GM19043 (cell line): ENCODE measurements around the gene ST6GALNAC3.
A peak's percentile ranks its signal among the peaks of the same experiment; 100 is the strongest.
"Not testable (repeated sequence)": the region's sequence is repeated elsewhere in the genome, so short reads cannot be mapped to it uniquely, and the experiment has no call there.

Source experiments
- ATAC-seq: cut with Tn5 transposase; IDR thresholded peaks from one replicate; pipeline ENCODE4 v1.9.1; 2021; ENCODE audit warnings: low read depth; ENCODE audit not compliant: unreplicated experiment

ST6GALNAC3 gene

DNA sequence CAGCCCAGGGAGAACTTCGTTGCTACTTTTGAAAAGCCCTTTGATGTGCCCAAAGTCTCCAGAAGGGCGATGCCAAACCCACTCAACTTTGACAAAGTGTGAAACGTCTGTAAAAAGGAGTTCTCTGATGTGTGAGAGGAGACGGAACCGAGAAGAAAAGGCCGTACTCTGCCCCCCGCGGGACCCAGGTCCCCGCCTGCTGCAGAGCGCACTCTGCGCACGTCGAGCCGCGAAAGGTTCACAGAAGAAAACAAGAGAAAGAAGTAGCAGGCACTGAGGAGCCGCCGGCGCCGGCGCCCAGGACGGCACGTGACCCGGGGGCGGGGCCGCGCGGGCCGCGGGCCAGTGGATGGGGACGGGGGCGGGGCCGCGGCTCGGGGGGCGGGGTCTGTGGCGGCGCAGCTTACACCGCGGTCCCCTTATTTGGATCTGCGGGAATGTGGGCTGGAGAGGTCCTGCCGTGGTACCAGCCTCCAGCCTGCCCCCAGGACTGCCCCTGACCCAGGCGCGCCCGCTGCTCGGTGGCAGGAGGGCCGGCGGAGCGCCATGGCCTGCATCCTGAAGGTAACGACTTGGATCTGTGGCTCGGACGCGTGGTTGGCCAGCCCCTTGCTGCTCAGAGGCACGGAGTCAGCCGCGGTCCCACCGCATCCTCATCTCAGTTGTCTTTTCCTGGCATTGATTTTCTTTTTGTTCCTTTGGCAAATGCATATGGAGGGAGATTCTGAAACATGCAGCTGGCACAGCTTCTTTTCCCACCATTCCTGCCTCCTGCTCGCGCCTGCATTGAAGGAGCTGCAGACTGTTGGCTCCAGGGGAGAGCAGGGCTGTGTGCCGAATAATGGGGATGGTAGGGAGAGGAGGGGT is at the start of gene ST6GALNAC3:
Gene ST6GALNAC3, plus strand, starts transcription at position 426 of the 867 bp plus-strand sequence.
- ATAC-seq: peak; percentile 80

DNA sequence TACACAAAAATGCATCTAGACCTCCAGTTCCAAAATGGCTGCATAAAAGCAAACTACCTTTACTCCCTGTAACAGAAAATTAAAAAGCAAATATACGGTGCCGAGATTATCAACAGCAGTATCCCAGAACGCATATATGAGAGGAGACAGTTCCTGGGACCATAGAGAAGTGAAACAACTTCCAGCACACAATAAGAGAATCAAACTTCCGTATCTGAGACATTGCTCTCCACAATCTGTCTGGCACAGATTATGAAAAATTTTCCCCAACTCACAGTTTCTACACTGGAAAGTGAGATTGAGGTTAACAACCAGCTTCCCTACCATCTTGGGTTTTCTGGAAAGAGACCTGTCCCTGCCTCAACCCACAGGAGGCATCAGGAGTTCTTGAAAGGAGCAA is 47.2 kb upstream of the ST6GALNAC3 start:
- no peak for ATAC-seq

DNA sequence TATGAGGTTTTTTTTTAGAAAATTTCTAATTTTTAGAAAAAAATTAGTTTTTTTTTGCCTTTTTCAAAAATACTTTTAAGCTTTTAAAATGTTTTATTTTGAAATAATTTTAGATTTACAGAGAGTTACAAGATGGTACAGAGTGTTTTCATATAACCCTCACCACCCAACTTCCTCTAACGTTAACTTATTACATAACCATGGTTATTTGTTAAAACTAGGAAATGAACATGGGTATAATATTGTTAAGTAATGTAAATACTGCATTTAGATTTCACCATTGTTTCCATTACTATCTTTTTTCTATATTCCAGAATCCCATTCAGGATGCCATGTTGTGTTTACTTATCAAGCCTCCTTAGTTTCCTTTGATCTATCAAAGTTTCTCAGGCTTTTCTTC is 45.2 kb upstream of the ST6GALNAC3 start:
- no peak for ATAC-seq

DNA sequence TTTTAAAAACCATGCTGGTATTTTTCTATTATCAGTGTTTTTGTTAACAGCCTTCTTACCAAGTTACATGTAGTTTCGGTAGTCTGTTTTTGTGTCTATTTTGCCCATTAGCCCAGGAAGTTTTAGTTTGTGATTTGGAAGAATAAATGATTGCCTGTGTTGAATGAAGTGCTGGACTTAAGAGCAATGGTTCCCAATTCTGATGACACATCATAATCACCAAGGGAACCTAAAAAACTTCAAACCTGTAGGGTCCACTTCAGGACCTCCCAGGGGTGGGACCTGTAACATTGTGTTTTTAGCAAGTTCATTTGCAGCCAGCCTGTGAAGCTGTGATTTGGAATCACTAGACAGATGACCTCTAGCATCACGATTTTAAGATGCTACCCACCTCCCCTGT is 43.0 kb upstream of the ST6GALNAC3 start:
- ATAC-seq: no peak

DNA sequence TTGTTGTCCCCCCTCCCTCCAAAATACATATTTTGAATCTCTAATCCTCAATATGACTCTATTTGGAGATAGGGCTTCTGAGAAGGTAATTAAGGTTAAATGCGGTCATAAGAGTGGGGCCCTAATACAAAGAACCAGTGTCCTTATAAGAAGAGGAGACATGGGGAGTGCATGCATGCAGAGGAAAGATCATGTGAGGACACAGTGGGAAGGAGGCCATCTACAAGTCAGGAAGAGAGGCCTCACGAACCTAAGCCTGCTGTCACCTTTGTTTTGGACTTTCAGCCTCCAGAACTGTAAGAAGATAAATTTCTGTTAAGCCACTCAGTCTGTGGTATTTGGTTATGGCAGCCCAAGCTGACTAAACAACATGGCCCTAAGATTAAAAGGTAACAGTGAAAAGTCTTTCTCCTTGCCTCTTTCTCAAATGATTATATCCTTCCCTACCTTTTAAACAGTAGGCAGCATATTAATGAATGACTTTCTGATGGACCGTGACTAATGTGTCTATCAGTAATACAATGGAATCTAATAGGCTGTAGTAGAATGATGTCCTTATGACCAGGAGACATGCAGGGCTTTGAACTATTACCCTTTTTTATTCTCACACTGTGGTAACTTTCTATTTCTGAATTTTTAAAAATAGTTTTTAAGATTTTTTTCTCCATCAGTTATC is 40.6 kb upstream of the ST6GALNAC3 start:
- ATAC-seq: no peak

DNA sequence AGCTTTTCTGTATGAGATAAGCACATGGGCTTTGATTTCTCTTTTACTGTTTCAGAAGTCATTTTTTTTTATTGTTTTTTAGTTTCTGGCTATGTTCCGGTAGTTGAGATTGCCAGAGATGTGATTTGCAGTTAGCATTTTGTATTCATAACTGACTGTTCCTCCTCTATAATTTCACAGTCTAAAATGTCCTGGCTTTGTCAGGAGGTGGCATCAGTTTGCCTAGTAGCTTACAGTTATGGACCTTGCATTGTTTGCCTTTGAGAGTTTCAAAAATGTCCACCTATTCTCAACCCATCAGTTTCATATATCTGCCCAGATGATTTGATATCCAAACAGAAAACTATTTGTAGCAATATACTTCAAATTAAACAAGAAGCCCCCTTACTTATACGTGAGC is 39.5 kb upstream of the ST6GALNAC3 start:
- no peak for ATAC-seq

DNA sequence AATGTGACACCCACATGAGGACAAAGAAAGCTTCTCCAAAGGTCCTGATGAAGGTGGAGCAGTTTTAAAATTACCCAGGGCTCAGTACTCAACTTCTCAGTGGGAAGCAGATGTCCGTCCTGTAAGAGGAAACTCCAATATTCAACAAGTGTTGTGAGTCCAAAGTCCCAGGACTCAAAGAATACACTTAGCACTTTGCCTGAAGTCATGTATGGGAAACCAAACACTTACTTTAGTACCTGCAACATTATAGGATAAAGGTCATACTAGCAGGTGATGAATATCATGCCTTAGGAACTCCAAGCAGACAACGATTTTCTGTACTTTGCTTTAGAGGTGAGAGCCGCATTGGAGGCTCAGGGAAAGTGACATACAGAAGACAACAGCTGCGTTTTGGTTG is 37.2 kb upstream of the ST6GALNAC3 start:
- no peak for ATAC-seq

DNA sequence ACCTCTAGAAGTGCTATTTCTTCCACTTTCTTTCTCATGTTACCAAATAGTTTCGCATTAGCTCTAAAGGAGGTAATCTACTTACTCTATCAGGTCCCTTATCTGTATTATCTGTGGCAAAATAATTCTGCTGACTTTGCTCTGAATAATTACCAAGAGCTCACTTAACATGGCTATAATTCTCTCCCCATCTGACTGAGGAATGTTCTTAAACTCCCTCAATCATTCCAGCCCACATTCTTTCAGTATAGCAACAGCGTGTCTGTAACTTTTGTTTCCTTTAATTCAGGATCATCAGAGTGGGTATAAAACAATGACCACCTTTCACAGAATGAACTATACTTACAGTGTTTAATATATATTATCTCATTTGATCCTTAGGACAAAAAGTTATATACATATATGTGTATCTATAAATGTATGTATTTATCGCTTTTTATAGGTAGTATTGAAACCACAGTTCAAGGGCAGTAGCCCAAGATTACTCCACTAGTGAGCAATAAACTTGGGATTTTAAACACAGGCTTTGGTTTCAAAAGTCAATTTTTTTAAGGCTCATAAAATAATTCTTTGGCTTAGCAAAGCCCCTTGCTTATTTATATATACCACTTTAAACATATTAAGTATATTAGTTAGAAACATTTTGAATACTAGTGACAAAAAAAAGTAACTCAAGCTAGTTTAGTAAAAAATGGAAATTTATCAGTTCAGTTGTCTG is 36.1 kb upstream of the ST6GALNAC3 start:
- ATAC-seq: no peak

DNA sequence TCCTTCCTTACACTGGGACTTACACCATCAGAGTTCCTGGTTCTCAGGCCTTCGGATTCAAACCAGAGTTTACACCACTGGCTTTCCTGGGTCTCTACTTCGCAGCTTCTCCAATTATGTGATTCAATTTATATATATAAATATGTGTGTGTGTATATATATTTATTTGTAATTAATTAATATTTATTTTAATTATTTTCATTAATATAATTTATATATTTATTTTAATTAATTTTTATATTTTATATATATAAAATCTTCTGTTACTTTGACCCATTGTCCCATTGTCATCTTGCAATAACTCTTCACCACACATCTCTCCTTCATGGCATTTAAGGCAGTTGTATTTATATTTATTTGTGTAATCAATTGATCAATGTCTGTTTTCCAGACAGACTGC is 28.4 kb upstream of the ST6GALNAC3 start:
- ATAC-seq: no peak

DNA sequence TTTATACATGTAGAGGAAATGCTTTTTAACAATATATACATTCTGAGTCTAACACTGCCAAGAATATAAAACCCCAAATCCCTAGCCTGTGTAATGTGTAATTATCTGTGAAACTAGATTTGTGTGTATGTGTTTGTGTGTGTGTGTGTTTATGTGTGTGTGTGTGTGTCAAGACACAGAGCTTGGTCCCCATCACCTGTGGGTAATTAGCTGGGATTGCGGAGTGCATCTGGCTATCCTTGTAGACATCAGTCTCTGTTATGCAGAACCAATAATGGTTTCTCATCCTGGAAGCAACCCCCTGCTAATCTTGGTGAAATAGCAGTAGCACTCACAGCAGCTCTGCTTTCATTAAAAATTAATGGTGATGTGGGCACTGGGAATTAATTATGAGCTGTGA is 26.3 kb upstream of the ST6GALNAC3 start:
- no peak for ATAC-seq

DNA sequence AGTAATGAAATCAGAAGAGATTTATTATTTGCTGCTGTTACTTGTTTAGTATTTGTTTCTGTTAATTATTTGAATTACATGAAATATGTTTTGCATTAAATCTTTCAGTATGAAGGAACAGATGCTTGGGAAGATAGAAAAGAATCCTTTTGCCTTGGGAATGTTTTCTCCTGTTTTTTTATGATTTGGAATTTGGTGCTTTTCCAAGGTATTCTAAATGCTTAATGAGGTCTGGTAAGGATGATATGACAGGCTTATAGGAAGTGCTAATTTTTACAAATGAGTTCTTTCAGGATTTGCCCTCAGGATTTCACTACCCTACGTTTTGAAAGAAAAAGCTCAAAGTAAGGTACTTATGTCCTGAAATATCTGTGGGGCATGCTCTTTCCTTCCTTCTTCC is 25.6 kb upstream of the ST6GALNAC3 start:
- ATAC-seq: no peak

DNA sequence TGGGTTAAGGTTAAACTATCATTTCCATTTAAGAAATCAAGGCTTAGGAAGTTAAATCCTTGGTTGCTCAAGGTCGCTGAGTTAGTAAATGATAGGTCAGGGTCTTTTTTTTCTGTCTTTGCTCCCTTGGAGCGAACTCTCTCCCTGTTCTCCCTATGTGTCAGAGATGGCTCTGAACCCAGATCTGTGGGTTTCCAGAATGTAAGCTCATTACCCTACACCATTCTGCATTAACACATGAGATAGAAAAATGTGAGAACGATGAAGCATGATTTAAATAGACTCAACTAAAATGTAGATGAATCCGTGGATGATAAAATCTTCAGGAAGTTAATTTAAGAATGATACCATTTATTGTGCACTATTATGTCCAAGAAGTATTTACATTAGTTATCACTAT is 25.0 kb upstream of the ST6GALNAC3 start:
- no peak for ATAC-seq

DNA sequence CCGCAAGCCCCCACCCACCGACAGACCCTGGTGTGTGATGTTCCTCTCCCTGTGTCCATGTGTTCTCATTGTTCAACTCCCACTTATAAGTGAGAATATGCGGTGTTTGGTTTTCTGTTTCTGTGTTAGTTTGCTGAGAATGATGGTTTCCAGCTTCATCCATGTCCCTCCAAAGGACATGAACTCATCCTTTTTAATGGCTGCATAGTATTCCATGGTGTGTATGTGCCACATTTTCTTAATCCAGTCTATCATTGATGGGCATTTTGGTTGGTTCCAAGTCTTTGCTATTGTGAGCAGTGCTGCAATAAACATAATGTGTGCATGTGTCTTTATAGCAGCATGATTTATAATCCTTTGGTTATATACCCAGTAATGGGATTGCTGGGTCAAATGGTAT is 24.5 kb upstream of the ST6GALNAC3 start:
- not testable (repeated sequence) for ATAC-seq

DNA sequence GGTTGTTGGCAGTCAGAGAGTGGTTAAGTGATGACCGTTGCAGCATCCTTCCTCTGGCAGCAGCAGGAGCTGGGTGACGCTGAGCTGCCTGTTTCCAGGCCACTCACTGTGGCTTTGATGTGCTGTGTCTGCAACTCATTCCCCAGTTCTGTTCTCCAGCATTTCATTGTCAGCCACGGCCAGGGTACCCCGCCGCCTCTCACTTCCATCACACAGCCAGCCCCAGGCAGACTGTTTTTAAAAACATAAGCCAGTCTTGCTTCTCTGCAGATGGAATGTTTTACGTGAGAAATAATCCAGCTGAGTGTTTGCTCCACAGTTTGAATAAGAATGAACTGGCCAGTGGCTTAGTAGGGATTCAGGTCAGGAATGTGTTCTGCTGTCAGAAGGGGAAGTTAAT is 21.5 kb upstream of the ST6GALNAC3 start:
- ATAC-seq: no peak

DNA sequence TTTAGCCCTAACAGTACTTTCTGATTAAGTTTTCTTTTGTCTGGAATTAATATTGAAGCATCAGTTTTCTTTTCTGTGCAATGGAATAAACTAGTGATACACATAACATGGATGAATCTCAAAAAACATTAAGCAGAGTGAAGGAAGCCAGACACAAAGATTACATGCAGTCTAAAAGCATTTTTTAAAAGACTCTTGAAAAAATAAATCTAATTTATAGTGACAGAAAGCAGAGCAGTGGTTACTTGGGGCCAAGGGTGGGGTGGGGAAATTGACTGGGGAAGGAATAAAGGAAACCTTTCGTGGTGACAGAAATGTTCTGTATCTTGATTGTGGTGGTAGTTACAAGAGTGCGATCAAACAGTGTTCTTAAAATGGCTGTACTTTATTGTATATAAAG is 20.2 kb upstream of the ST6GALNAC3 start:
- no peak for ATAC-seq

DNA sequence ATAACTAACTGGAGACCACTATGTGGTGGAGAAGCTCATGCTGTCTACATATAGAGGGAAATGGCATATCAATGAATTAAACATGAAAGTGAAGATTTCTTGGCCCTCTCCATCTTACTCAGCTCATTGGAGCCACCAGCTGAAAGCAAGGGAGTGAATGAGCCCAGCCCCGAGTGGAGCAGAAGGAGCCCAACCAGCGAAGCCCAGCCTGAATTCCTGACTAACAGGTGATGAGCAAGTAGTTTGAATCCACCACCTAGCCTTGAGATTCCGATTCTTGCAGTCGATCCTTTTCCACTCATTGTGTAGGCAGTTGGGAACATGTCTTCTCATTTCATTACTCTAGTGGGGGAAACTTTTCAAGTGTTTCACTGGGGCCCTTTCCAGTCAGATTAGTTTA is 18.6 kb upstream of the ST6GALNAC3 start:
- ATAC-seq: no peak

DNA sequence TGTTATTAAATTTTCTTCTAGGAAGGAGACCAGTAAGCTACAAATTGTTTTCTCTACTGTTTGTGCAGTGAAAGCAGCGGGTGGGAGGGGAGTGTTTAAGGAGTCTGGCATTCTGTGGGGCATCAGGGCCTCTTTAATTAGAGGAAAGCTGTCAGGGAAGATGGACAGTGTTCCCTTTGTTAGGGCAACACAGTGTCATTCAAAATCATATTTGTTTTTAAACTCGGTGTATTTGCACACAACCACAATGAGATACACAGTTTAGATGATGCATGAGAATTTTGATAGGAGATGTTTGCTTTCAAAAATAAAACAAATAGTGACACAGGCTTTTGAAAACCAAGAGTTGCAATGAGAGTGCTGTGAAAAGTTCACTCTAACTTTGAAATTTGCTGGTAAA is 15.1 kb upstream of the ST6GALNAC3 start:
- ATAC-seq: no peak

DNA sequence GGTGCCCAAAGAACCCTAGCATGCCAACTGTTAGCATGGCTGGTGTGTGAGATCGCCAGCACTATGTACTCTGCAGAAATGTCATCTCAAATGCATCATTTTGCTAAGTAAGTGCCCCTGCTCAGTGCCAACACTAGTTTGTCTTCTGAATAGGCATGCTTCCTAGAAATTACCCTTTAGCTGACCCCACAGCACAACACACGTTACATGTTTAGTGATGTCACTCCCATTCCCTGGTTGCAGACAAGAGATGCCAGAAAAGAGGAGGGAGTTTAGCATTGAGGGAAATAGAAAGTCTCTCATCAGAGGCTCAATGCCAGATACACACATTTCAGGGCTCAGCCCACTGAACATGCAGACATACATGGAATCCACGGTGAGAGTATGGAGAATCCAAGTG is 9.3 kb upstream of the ST6GALNAC3 start:
- ATAC-seq: no peak

DNA sequence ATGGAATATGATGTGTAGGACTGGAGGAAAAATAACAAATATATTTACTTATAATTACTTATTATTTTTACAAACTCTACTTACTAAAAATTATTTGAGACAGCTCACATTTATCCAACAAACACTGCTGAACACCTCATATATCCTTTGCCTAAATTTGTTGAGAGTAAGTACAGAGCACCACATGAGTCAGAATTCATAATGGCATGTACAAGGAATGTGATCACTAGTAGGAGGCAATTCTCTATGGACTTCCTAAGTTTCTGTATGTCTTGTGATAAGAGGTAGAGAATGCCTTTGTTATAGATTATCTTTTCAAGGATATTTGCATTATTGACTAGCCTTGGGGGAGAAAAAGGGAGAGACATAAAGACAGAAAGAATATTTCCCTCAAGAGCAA is 8.2 kb upstream of the ST6GALNAC3 start:
- ATAC-seq: no peak

DNA sequence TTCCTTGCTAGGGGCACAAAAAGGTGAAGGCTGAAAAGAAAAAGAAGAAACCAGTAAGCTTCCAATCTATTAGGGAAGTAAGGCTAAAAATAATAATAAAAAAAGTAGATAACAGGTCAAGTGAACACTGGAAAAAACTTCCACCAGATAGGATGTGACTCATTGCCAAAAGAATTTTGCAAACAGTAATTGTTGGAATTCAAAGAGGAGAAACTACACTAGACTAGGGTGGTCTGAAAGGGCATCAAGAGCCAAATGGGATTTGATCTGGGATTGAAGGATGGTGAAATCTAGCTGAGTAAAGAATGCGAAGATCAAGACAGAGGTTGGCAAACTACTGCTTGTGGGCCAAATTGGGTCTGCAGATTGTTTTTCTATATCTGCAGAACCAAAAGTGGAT is 6.0 kb upstream of the ST6GALNAC3 start:
- no peak for ATAC-seq

DNA sequence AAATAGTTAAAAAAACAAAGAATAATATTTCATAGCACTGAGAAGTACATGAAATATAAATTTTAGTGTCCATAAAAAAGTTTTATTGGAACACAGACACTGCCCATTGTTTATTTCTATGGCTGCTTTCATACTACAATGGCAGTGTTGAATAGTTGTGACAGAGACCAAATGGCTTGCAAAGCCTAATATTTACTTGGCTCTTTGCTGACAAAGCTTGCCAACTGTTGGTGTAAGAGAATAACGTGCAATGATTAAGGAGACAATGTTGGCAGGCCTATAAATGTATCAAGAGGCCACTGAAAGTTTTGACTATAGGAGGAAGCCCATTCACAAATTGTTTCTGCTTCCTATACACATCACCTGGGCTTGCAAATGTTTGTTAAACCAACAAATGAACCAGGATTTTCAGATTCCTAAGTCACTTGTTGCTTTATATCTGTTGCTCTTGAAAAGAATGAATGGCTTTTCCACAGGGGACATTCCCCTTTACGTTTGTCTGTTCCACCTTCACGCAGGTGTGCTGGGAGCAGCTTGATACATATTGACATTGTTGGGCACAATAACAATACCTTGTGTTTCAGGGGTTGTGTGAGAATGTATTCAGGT is 5.5 kb upstream of the ST6GALNAC3 start:
- no peak for ATAC-seq
